Mucosa of rectum (tissue), 2 donors: ENCODE measurements around the gene WNT3A.

Experiments used
- H3K27ac ChIP-seq, 2 donors: one replicate each; pipeline ENCODE4 v1.7.0; 2013; ENCODE audit warnings: inconsistent platforms in 2 of 2, low read depth in 2 of 2, low read length in 2 of 2
- H3K27me3 ChIP-seq, 2 donors: one replicate each; pipeline ENCODE4 v1.7.0; 2013; ENCODE audit warnings: low read length in 2 of 2; ENCODE audit not compliant: control insufficient read depth in 2 of 2, insufficient read depth in 2 of 2
- H3K36me3 ChIP-seq, 2 donors: one replicate each; pipeline ENCODE4 v1.7.0; 2013; ENCODE audit warnings: low read length in 2 of 2; ENCODE audit not compliant: control insufficient read depth in 2 of 2, insufficient read depth in 2 of 2
- H3K4me1 ChIP-seq, 2 donors: one replicate each; pipeline ENCODE4 v1.7.0; 2013; ENCODE audit warnings: low read length in 2 of 2, mild to moderate bottlenecking in 1 of 2; ENCODE audit not compliant: control insufficient read depth in 2 of 2, insufficient read depth in 2 of 2
- H3K4me3 ChIP-seq, 2 donors: one replicate each; pipeline ENCODE4 v1.7.0; 2013; ENCODE audit warnings: low read length in 2 of 2
- H3K9ac ChIP-seq, 2 donors: one replicate each; pipeline ENCODE4 v1.7.0; 2013; ENCODE audit warnings: low read length in 2 of 2, low read depth in 1 of 2, mild to moderate bottlenecking in 1 of 2
- H3K9me3 ChIP-seq, 2 donors: one replicate each; pipeline ENCODE4 v1.7.0; 2013; ENCODE audit warnings: low read length in 2 of 2; ENCODE audit not compliant: control insufficient read depth in 2 of 2
- donor health status: healthy.
- donor health status: Normal muscosa, but diverticular disease.

Gene WNT3A

DNA sequence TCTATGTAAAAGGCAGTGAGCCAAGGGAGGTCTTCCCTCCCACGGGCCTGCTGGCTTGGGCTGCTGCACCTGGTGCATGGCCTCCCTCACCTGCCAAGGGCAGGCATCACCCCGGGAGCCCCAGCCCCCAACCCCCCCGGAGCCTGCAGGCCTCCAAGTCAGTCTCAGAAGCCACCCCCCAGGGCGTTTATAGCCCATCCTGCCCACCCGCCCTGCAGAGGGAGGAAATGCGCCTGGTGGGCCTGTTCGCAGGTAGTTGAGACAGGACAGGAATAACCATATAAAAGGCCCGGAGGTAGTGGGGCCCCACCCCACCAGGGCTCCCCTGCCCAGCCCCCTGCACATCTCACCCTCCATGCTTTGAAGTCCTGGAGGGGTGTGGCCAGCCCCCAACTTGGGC is 57.5 kb downstream of the WNT3A start:
- peaks cover 22 to 24% of the 10 kb centered on the region in 2 donors for H3K27me3 ChIP-seq
- H3K9ac ChIP-seq, result no peak overlapping the region
- H3K4me1 ChIP-seq, result peaks cover under 1 to 7% of the 10 kb centered on the region in 2 donors
- no peak overlapping the region for H3K4me3 ChIP-seq
- H3K36me3 ChIP-seq, result no peaks in the 10 kb centered on the region
- H3K27ac ChIP-seq, result no peak overlapping the region
- no peaks in the 10 kb centered on the region for H3K9me3 ChIP-seq

DNA sequence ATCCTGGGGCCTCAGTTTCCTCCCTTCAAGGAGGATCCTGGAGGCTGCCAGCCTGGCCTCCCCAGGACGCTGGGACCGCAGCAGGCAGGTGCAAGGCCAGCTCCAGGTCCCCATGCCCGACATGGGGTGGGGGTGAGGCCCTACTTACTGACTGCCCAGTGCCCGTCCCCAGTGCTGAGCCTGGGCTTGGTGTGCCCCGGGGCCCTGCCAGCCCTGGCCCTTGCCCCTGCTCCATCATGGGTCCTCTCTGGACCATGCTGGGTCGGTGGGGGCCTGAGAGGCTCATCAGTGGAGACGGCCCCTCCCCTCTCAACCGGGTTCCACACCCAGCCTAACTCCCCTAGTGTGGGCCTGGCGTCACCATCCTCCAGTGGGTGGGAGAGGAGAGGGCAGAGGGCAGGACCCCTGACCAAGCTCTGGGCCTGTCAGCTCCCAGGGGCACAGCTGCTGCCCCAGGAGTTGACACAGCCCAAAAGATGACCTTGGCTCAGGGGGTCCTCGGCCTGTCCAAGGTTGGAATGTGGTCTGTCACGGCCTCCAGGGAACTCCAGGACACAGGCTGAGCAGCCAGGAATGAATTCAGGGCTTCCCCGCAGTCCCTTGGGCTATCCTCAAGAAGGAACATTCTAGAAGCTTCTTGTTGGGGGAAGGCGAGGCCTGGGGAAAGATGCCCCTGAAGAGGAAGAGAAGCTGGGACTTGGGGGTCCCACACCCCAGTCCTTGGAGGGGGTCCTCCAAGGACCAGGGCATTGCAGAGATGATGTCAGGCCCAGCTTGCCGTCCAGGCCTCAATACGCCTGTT is 58.1 kb downstream of the WNT3A start:
- H3K36me3 ChIP-seq, result no peaks in the 10 kb centered on the region
- peaks cover 0 to 7% of the 10 kb centered on the region in 2 donors for H3K4me1 ChIP-seq
- H3K9me3 ChIP-seq, result no peaks in the 10 kb centered on the region
- peaks cover 22 to 29% of the 10 kb centered on the region in 2 donors for H3K27me3 ChIP-seq
- H3K4me3 ChIP-seq, result no peak overlapping the region
- no peak overlapping the region for H3K9ac ChIP-seq
- H3K27ac ChIP-seq, result no peak overlapping the region

DNA sequence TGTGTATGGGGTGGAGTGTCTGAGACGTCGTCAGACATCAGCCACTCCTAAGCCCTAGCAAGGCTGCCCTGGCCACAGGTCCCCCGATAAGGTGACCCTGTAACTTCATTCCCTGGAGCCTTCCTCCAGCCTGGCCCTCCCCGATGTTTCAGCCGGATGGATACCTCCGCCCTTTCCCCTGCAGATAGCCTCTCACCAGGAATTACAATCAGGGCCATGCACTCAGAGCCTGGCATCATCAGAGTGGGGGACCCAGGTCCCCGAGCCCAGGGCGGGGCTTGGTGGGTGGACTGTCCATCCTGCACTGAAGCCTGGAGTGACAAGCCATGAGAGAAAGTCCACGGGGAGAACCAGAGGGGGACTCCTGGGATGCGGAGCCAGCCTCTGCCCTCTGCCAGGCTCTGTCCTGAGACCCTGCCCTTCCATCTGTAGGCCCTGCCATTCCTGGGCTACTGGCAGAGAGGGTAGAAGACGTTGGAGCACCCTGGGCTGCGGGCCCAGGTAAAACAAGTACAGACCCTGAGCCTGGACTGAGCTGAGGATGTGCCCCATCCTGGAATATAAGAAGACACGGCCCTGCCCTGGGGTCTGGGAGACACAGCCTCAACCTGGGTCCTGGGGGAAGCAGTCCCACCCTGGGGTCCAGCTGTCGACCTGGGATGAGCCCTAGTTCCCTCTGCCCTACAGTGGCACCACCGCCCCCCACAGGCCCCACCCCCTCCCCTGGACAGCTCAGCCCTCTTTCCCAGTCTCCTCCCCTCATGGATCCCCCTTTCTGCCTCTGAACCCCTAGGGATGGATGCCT is 58.9 kb downstream of the WNT3A start:
- Histone ChIP-seq H3K9ac (no peak overlapping the region), H3K9me3 (no peaks in the 10 kb centered on the region), H3K27ac (no peak overlapping the region), H3K36me3 (no peaks in the 10 kb centered on the region), H3K4me3 (no peak overlapping the region), H3K27me3 (peaks cover 27 to 30% of the 10 kb centered on the region in 2 donors), H3K4me1 (peaks cover 0 to 1% of the 10 kb centered on the region in 2 donors)

DNA sequence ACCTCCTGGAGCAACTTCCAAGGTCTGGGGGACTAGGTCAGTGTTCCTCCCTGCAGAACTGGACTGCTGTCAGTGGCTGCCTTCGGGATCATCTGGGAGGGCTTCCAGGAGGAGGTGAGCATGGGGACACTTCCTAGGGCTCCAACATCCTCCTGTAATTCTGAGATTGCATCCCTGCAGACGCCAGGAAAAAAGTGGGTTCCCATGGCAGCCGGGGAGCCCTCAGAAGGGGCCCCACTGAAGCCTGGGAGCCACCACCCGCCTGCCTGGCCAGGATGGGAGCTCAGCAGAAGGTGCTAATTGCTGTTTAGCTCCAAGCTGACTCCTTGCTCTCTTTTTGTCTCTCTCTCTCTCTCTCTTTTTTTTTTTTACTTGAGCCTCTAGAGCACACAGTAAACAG is 59.6 kb downstream of the WNT3A start:
- Histone ChIP-seq H3K27me3 (peaks cover 31% of the 10 kb centered on the region in 2 donors), H3K4me3 (no peak overlapping the region), H3K4me1 (no peaks in the 10 kb centered on the region), H3K27ac (no peak overlapping the region), H3K9ac (no peak overlapping the region), H3K9me3 (no peaks in the 10 kb centered on the region), H3K36me3 (no peaks in the 10 kb centered on the region)

GRCh38 chr1:228066891-228067654 is 60.3 kb downstream of the WNT3A start:
- Histone ChIP-seq H3K36me3 (no peaks in the 10 kb centered on the region), H3K9ac (no peak overlapping the region), H3K9me3 (no peaks in the 10 kb centered on the region), H3K27me3 (peaks cover 27 to 28% of the 10 kb centered on the region in 2 donors), H3K4me3 (no peak overlapping the region), H3K4me1 (no peaks in the 10 kb centered on the region), H3K27ac (no peak overlapping the region)

- no peak overlapping the region for H3K27ac ChIP-seq
- no peaks in the 10 kb centered on the region for H3K36me3 ChIP-seq
- H3K4me3 ChIP-seq, result no peak overlapping the region
- peaks cover 27% of the 10 kb centered on the region in 2 donors for H3K27me3 ChIP-seq
- H3K9me3 ChIP-seq, result no peaks in the 10 kb centered on the region
- H3K9ac ChIP-seq, result no peak overlapping the region
- H3K4me1 ChIP-seq, result no peaks in the 10 kb centered on the region
Measured at GRCh38 chr1:228068359-228068758, 61.6 kb downstream of the WNT3A start.

- H3K9ac ChIP-seq, result no peak overlapping the region
- H3K9me3 ChIP-seq, result no peaks in the 10 kb centered on the region
- H3K4me3 ChIP-seq, result no peak overlapping the region
- peaks cover 27 to 29% of the 10 kb centered on the region in 2 donors for H3K27me3 ChIP-seq
- H3K36me3 ChIP-seq, result no peaks in the 10 kb centered on the region
- H3K27ac ChIP-seq, result no peak overlapping the region
- no peaks in the 10 kb centered on the region for H3K4me1 ChIP-seq
Measured at GRCh38 chr1:228070173-228070572, 63.4 kb downstream of the WNT3A start.

GRCh38 chr1:228070851-228071250 is 64.1 kb downstream of the WNT3A start:
- Histone ChIP-seq H3K27ac (no peak overlapping the region), H3K4me3 (no peak overlapping the region), H3K9ac (no peak overlapping the region), H3K27me3 (peaks cover 29 to 34% of the 10 kb centered on the region in 2 donors), H3K4me1 (no peaks in the 10 kb centered on the region), H3K36me3 (no peaks in the 10 kb centered on the region), H3K9me3 (no peaks in the 10 kb centered on the region)

DNA sequence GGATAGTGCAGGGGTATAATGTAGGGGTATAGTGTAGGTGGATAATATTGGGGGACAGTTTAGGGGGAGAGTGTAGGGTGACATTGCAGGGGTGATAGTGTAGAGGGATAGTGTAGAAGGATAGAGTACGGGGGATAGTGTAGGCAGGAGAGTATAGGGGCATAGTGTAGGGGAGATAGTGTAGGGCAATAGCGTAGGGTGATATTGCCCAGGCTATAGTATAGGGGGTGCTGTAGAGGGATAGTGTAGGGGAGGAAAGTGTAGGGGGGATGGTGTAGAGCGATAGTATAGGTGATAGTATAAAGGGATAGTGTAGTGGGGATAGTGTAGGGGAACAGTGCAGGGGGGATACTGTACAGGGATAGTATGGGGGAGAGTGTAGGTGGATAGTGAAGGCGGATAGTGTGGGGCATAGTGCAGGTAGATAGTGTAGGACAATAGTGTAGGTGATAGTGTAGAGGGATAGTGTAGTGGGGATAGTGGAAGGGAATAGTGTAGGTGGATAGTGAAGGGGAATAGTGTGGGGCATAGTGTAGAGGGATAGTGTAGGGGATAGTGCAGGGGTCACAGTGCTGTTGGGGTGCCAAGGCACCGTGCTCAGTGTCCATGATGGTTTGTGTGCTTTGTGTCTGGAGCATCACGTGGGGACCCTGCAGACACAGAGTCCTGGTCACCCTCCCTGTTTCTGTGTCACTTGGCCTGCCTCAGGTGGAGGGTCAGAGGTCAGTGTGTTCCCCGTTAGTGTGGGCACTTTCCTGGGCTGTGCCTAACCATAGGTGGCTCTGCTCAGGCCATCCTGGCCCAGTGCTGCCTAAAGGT is 65.2 kb downstream of the WNT3A start:
- Histone ChIP-seq H3K4me1 (no peaks in the 10 kb centered on the region), H3K36me3 (no peaks in the 10 kb centered on the region), H3K27me3 (peaks cover 27 to 34% of the 10 kb centered on the region in 2 donors), H3K9ac (no peak overlapping the region), H3K27ac (no peak overlapping the region), H3K4me3 (no peak overlapping the region), H3K9me3 (no peaks in the 10 kb centered on the region)
